ENCODE results near the gene FLNB.

DNA sequence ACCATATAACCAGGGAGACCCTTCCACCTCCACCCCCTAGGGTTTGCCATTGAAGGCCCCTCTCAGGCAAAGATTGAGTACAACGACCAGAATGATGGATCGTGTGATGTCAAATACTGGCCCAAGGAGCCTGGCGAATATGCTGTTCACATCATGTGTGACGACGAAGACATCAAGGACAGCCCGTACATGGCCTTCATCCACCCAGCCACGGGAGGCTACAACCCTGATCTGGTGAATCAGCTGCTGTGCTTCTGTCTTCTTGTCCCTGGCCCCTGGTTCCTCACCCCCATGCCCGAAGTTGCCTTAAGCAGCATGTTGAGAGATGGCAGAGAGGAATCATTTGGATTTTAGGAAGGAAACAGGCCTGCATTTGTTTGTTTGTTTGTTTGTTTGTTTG lies 98.4 kb downstream of the FLNB start:
- TF ChIP-seq, protein P1, sequence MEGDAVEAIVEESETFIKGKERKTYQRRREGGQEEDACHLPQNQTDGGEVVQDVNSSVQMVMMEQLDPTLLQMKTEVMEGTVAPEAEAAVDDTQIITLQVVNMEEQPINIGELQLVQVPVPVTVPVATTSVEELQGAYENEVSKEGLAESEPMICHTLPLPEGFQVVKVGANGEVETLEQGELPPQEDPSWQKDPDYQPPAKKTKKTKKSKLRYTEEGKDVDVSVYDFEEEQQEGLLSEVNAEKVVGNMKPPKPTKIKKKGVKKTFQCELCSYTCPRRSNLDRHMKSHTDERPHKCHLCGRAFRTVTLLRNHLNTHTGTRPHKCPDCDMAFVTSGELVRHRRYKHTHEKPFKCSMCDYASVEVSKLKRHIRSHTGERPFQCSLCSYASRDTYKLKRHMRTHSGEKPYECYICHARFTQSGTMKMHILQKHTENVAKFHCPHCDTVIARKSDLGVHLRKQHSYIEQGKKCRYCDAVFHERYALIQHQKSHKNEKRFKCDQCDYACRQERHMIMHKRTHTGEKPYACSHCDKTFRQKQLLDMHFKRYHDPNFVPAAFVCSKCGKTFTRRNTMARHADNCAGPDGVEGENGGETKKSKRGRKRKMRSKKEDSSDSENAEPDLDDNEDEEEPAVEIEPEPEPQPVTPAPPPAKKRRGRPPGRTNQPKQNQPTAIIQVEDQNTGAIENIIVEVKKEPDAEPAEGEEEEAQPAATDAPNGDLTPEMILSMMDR (IDR thresholded peaks at IDR 0.05), result no peak
- TF ChIP-seq POLR2A (IDR thresholded peaks at IDR 0.05), result no peak
- no peak for TF ChIP-seq POLR2AphosphoS5 (IDR thresholded peaks at IDR 0.05)
- no peak for TF ChIP-seq EP300 (IDR thresholded peaks at IDR 0.05)
